SK-N-SH (cell line): ENCODE results near the gene IDUA. TPM values are rescaled to one million over a fixed set of nuclear protein-coding genes. Genes with fewer than 3 reads are reported as not detected.

Source experiments
- CTCF ChIA-PET: fragments of 300-600, 350-600 bp; formaldehyde crosslinking; extraction: SDS; loops from one replicate; lab custom pipeline; 2021; lab: Yijun Ruan, JAX
- POLR2A ChIA-PET: fragments of 350-600 bp; sonication (Branson Sonifier 250); formaldehyde crosslinking; extraction: SDS; loops from one replicate; lab custom pipeline; 2020; ENCODE audit warnings: antibody characterized with exemption, inconsistent platforms; lab: Yijun Ruan, JAX
- DNase-seq: peaks from one replicate; pipeline ENCODE4 v3.0.0; 2012
- H2AFZ ChIP-seq: fragments of 200-600 bp; sonication (generic); 2 replicates; pipeline ENCODE4 v1.8.1; 2016; ENCODE audit warnings: antibody characterized with exemption, mild to moderate bottlenecking, low read depth
- H3F3A ChIP-seq: fragments of 200-600 bp; sonication (generic); replicated peaks from 2 replicates; pipeline ENCODE3; 2016; ENCODE audit warnings: antibody characterized with exemption, mild to moderate bottlenecking; ENCODE audit not compliant: insufficient read depth
- H3K27ac ChIP-seq, 2 experiments: fragments of 200-500 bp in 1 of 2; fragments of 200-600 bp in 1 of 2; sonication (Bioruptor generic) in 1 of 2; sonication (generic), shearing (Covaris generic) in 1 of 2; 2 replicates each; pipeline versions ENCODE4 v1.5.1 to v1.6.1; 2014 to 2016; ENCODE audit warnings: low read depth in 2 of 2, inconsistent platforms in 1 of 2, low read length in 1 of 2, mild to moderate bottlenecking in 1 of 2, mixed read lengths in 1 of 2
- H3K27me3 ChIP-seq: fragments of 200-600 bp; sonication (generic), shearing (Covaris generic); 2 replicates; pipeline ENCODE4 v1.6.1; 2016; ENCODE audit warnings: mixed run types; ENCODE audit not compliant: insufficient read depth
- H3K36me3 ChIP-seq, 2 experiments: fragments of 200-500 bp in 1 of 2; fragments of 200-600 bp in 1 of 2; sonication (Bioruptor generic) in 1 of 2; sonication (generic) in 1 of 2; replicated peaks in 1 of 2; 2 replicates each; pipeline versions ENCODE3 to v1.5.1; 2014 to 2016; ENCODE audit warnings: low read length in 1 of 2, mild to moderate bottlenecking in 1 of 2; ENCODE audit not compliant: insufficient read depth in 2 of 2, control insufficient read depth in 1 of 2
- H3K4me1 ChIP-seq, 2 experiments: fragments of 200-500 bp in 1 of 2; fragments of 200-600 bp in 1 of 2; sonication (Bioruptor generic) in 1 of 2; sonication (generic), shearing (Covaris generic) in 1 of 2; 2 replicates each; pipeline versions ENCODE4 v1.5.1 to v1.6.1; 2014 to 2016; ENCODE audit warnings: low read depth in 1 of 2, low read length in 1 of 2, mixed run types in 1 of 2; ENCODE audit not compliant: insufficient read depth in 2 of 2, control insufficient read depth in 1 of 2
- H3K4me2 ChIP-seq: fragments of 200-600 bp; sonication (generic), shearing (Covaris generic); 2 replicates; pipeline ENCODE4 v1.6.1; 2017; ENCODE audit warnings: mixed run types
- H3K4me3 ChIP-seq, 2 experiments: fragments of 200-500 bp in 1 of 2; fragments of 200-600 bp in 1 of 2; sonication (Bioruptor generic) in 1 of 2; sonication (generic), shearing (Covaris generic) in 1 of 2; 2 replicates each; pipeline versions ENCODE4 v1.5.1 to v1.8.1; 2014 to 2016; ENCODE audit warnings: low read depth in 2 of 2, inconsistent platforms in 1 of 2, low read length in 1 of 2, mild to moderate bottlenecking in 1 of 2, mixed read lengths in 1 of 2, moderate library complexity in 1 of 2
- H3K79me2 ChIP-seq: fragments of 200-600 bp; sonication (generic); 2 replicates; pipeline ENCODE4 v1.8.1; 2017; ENCODE audit warnings: mild to moderate bottlenecking; ENCODE audit not compliant: insufficient read depth
- H3K9ac ChIP-seq: fragments of 200-600 bp; sonication (generic); 2 replicates; pipeline ENCODE4 v1.6.1; 2017; ENCODE audit warnings: mixed run types
- H3K9me2 ChIP-seq: fragments of 200-600 bp; sonication (generic); 2 replicates; pipeline ENCODE4 v1.6.1; 2017; ENCODE audit warnings: mixed run types
- H3K9me3 ChIP-seq: fragments of 200-600 bp; sonication (generic); 2 replicates; pipeline ENCODE4 v1.6.1; 2017; ENCODE audit warnings: mixed run types, mild to moderate bottlenecking, moderate library complexity
- H4K20me1 ChIP-seq: fragments of 200-600 bp; sonication (generic); 2 replicates; pipeline ENCODE4 v1.6.1; 2017; ENCODE audit warnings: mild to moderate bottlenecking, mixed run types; ENCODE audit not compliant: insufficient read depth
- EZH2phosphoT487 ChIP-seq: fragments of 200-600 bp; sonication (generic); IDR thresholded peaks from 2 replicates; pipeline ENCODE4 v1.6.1; 2017; ENCODE audit warnings: low read depth, mixed run types, mild to moderate bottlenecking, antibody characterized with exemption, moderate library complexity, borderline replicate concordance
- FOSL2 ChIP-seq: IDR thresholded peaks from 2 replicates; pipeline ENCODE4 v1.4.0; 2012; ENCODE audit warnings: low read depth, mild to moderate bottlenecking, moderate library complexity, borderline replicate concordance
- FOXJ3 ChIP-seq: sonication (generic); formaldehyde crosslinking; IDR thresholded peaks from 2 replicates; pipeline ENCODE4 v1.5.1; 2020; ENCODE audit warnings: mild to moderate bottlenecking, missing genetic modification reagents
- GATA2 ChIP-seq: sonication (generic); formaldehyde crosslinking; IDR thresholded peaks from 2 replicates; pipeline ENCODE4 v1.5.0; 2020; ENCODE audit warnings: mild to moderate bottlenecking, missing genetic modification reagents
- MXI1 ChIP-seq: IDR thresholded peaks from 2 replicates; pipeline ENCODE4 v1.6.1; 2012; ENCODE audit warnings: mild to moderate bottlenecking, low read depth, low read length, improper control_type of control experiment
- NFIC ChIP-seq: IDR thresholded peaks from 2 replicates; pipeline ENCODE4 v1.4.0; 2012; ENCODE audit warnings: borderline replicate concordance
- POLR2AphosphoS5 ChIP-seq: IDR thresholded peaks from 2 replicates; pipeline ENCODE4 v1.6.1; 2012; ENCODE audit warnings: low read depth, low read length
- REST ChIP-seq: IDR thresholded peaks from 2 replicates; pipeline ENCODE4 v1.6.1; 2012; ENCODE audit warnings: mild to moderate bottlenecking, low read depth, low read length, moderate library complexity
- RFX5 ChIP-seq: IDR thresholded peaks from 2 replicates; pipeline ENCODE4 v1.6.1; 2012; ENCODE audit warnings: mild to moderate bottlenecking, improper control_type of control experiment, low read length
- SMC3 ChIP-seq: IDR thresholded peaks from 2 replicates; pipeline ENCODE4 v1.6.1; 2012; ENCODE audit warnings: low read depth, low read length, improper control_type of control experiment
- TEAD4 ChIP-seq: IDR thresholded peaks from 2 replicates; pipeline ENCODE4 v1.4.0; 2012; ENCODE audit warnings: mild to moderate bottlenecking, borderline replicate concordance; ENCODE audit not compliant: insufficient read depth
- ZBTB33 ChIP-seq: IDR thresholded peaks from 2 replicates; pipeline ENCODE4 v1.4.0; 2012; ENCODE audit warnings: low read depth, borderline replicate concordance
- WGBS: methylation state at CpG from one replicate; pipeline ENCODE4 v1.1.6; 2017; ENCODE audit warnings: low lambda C conversion rate; 5-methylcytosine and 5-hydroxymethylcytosine counted together
- polyA plus RNA-seq, 3 experiments: library from polyadenylated mRNA; depleted of rRNA; stranded (reverse); fragments of >200 nt; gene quantifications; 2 replicates each; pipeline ENCODE4 v1.2.3, GENCODE V29; 2012
- TF ChIP-seq, protein P1 (sequence below): fragments of 150-350 bp; IDR thresholded peaks from 2 replicates; pipeline ENCODE4 v1.6.1; 2017; ENCODE audit warnings: antibody characterized with exemption, low read length, low read depth, borderline replicate concordance

The IDUA gene
- polyA plus RNA-seq, 1 of the 3 experiments (the other 2 are of a cell fraction), result 24.4 TPM

- Histone ChIP-seq H3K27me3 (peaks cover 7% of the 10 kb centered on the region; the same call in 1 of the 2 replicates), H3K36me3 (peaks cover 0 to 4% of the 10 kb centered on the region in 2 experiments), H3K4me2 (no peak overlapping the region), H2AFZ (no peak overlapping the region), H3K9me2 (no peaks in the 10 kb centered on the region), H3K27ac (no peak overlapping the region), H3K4me3 (no peak overlapping the region), H3F3A (peaks cover 8% of the 10 kb centered on the region), H3K4me1 (no peaks in the 10 kb centered on the region; a peak in 1 of 4 replicates), H3K9me3 (no peaks in the 10 kb centered on the region), H4K20me1 (no peaks in the 10 kb centered on the region), H3K79me2 (no peaks in the 10 kb centered on the region), H3K9ac (no peak overlapping the region)
- 80% methylated on average over 5 of the region's 26 CpGs for WGBS
- TF ChIP-seq FOSL2 (no peak), NFIC (no peak), REST (no peak), ZBTB33 (no peak), TEAD4 (no peak), GATA2 (CRISPR knock-in tag) (no peak)
- POLR2A ChIA-PET, result no interaction called here
- CTCF ChIA-PET, result no interaction called here
- no peak for DNase-seq
Measured at GRCh38 chr4:1027219-1027914, 40.5 kb downstream of the IDUA start.

DNA sequence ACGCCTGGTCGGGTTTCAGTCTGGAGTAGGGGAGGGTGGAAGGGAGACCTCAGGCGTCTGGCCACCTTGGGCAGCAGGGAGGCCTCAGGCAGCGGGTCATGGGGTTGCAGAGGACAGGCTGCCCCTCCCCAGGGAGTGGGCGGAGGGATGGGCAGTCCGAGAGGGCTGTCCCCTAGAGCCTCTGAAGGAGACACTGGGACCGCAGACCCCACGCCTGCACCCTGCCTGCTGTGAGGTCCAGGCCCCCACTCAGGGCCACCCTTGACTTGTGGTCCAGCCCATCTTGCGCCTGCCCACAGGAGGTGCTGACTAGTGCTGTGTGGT lies 41.0 kb downstream of the IDUA start:
- H3F3A ChIP-seq, result peaks cover 8% of the 10 kb centered on the region
- H3K4me1 ChIP-seq, result no peaks in the 10 kb centered on the region; a peak in 1 of 4 replicates
- CTCF ChIA-PET, result no interaction called here
- no peak overlapping the region for H3K4me2 ChIP-seq
- POLR2A ChIA-PET, result no interaction called here
- no peak overlapping the region for H3K4me3 ChIP-seq
- no peaks in the 10 kb centered on the region for H3K79me2 ChIP-seq
- peaks cover 0 to 4% of the 10 kb centered on the region in 2 experiments for H3K36me3 ChIP-seq
- H4K20me1 ChIP-seq, result no peaks in the 10 kb centered on the region
- H2AFZ ChIP-seq, result no peak overlapping the region
- no peaks in the 10 kb centered on the region for H3K9me2 ChIP-seq
- H3K9ac ChIP-seq, result no peak overlapping the region
- no CpG with 5 or more reads among the region's 9 CpGs for WGBS
- H3K27ac ChIP-seq, result no peak overlapping the region
- peaks cover 8% of the 10 kb centered on the region; the same call in 1 of the 2 replicates for H3K27me3 ChIP-seq
- no peaks in the 10 kb centered on the region for H3K9me3 ChIP-seq
- DNase-seq, result no peak
- TF ChIP-seq TEAD4 (no peak), REST (no peak), MXI1 (no peak), POLR2AphosphoS5 (no peak), FOXJ3 (CRISPR knock-in tag) (no peak), EZH2phosphoT487 (no peak), RFX5 (no peak), ZBTB33 (no peak), SMC3 (no peak)
- TF ChIP-seq, protein P1, sequence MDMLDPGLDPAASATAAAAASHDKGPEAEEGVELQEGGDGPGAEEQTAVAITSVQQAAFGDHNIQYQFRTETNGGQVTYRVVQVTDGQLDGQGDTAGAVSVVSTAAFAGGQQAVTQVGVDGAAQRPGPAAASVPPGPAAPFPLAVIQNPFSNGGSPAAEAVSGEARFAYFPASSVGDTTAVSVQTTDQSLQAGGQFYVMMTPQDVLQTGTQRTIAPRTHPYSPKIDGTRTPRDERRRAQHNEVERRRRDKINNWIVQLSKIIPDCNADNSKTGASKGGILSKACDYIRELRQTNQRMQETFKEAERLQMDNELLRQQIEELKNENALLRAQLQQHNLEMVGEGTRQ, result no peak
